Keratinocyte (primary cell): ENCODE results near the gene MYOCOS. TPM values are rescaled to one million over a fixed set of nuclear protein-coding genes. Genes with fewer than 3 reads are reported as not detected.

Experiments used
- DNase-seq: peaks from one replicate; pipeline ENCODE4 v3.0.0-alpha.2; 2011; ENCODE audit warnings: low read depth, missing footprints, low spot score
- FAIRE-seq: peaks from 2 replicates; lab custom pipeline; 2011; peaks lifted over from hg19 to GRCh38; lab: Jason Lieb, UNC
- H2AFZ ChIP-seq: 2 replicates; pipeline ENCODE4 v1.6.0; 2012; ENCODE audit warnings: low read length, control low read depth, inconsistent platforms; ENCODE audit not compliant: control insufficient read depth
- H3K27ac ChIP-seq: 2 replicates; pipeline ENCODE4 v1.5.1; 2011; ENCODE audit warnings: low read length; ENCODE audit not compliant: control insufficient read depth, insufficient read depth
- H3K27me3 ChIP-seq: 3 replicates; pipeline ENCODE4 v1.6.0; 2011; ENCODE audit warnings: low read length; ENCODE audit not compliant: control insufficient read depth, insufficient read depth; ENCODE audit errors: extremely low read depth
- H3K36me3 ChIP-seq, 2 experiments: 2 replicates in 1 of 2; 3 replicates in 1 of 2; pipeline ENCODE4 v1.5.1; 2011; ENCODE audit warnings: low read length in 2 of 2, mild to moderate bottlenecking in 1 of 2; ENCODE audit not compliant: control insufficient read depth in 2 of 2, insufficient read depth in 2 of 2; ENCODE audit errors: extremely low read depth in 1 of 2
- H3K4me1 ChIP-seq: 3 replicates; pipeline ENCODE4 v1.5.1; 2011; ENCODE audit warnings: low read length; ENCODE audit not compliant: control insufficient read depth, insufficient read depth; ENCODE audit errors: extremely low read depth
- H3K4me2 ChIP-seq: 3 replicates; pipeline ENCODE4 v1.6.0; 2011; ENCODE audit warnings: low read depth, low read length; ENCODE audit not compliant: control insufficient read depth, insufficient read depth; ENCODE audit errors: extremely low read depth
- H3K4me3 ChIP-seq, 3 experiments: fragments of 200-600 bp in 1 of 3; sonication (generic) in 1 of 3; 2 replicates in 2 of 3; 3 replicates in 1 of 3; pipeline ENCODE4 v1.5.1; 2011 to 2016; ENCODE audit warnings: low read length in 3 of 3, mild to moderate bottlenecking in 3 of 3, control low read depth in 2 of 3, inconsistent platforms in 1 of 3, low read depth in 1 of 3, mixed read lengths in 1 of 3, mixed run types in 1 of 3, moderate library complexity in 1 of 3; ENCODE audit not compliant: control insufficient read depth in 2 of 3, insufficient read depth in 2 of 3; ENCODE audit errors: extremely low read depth in 1 of 3
- H3K79me2 ChIP-seq: 2 replicates; pipeline ENCODE4 v1.6.0; 2012; ENCODE audit warnings: low read length; ENCODE audit not compliant: control insufficient read depth, insufficient read depth
- H3K9ac ChIP-seq: 3 replicates; pipeline ENCODE4 v1.6.0; 2011; ENCODE audit warnings: low read length; ENCODE audit not compliant: control insufficient read depth, insufficient read depth; ENCODE audit errors: extremely low read depth
- H3K9me1 ChIP-seq: 3 replicates; pipeline ENCODE4 v1.6.0; 2011; ENCODE audit warnings: low read length; ENCODE audit not compliant: control insufficient read depth, insufficient read depth; ENCODE audit errors: extremely low read depth
- H3K9me3 ChIP-seq: 2 replicates; pipeline ENCODE4 v1.5.1; 2012; ENCODE audit warnings: low read depth, low read length; ENCODE audit not compliant: control insufficient read depth
- H4K20me1 ChIP-seq: 3 replicates; pipeline ENCODE4 v1.6.0; 2011; ENCODE audit warnings: low read length; ENCODE audit not compliant: control insufficient read depth, insufficient read depth; ENCODE audit errors: extremely low read depth
- EZH2 ChIP-seq: IDR thresholded peaks from one replicate; pipeline ENCODE4 v1.6.1; 2012; ENCODE audit warnings: inconsistent platforms, mild to moderate bottlenecking, low read length, moderate library complexity
- dilution Hi-C: fragments of 300-500 bp; cut with MboI; formaldehyde crosslinking; loops from one replicate; pipeline ENCODE4 v1.7.0; 2020; ENCODE audit warnings: low sequenced_read_pairs; ENCODE audit not compliant: extremely low pct_ligation_motif_present
- polyA plus RNA-seq, 5 experiments: library from polyadenylated mRNA; depleted of rRNA in 3 of 5; stranded (reverse) in 3 of 5; stranded (forward) in 1 of 5; unstranded in 1 of 5; fragments of >200 nt; gene quantifications; 1 replicate in 1 of 5; 2 replicates in 3 of 5; 3 replicates in 1 of 5; pipeline versions ENCODE4 v1.2.1 to v1.2.3, GENCODE V29; 2011 to 2012; ENCODE audit warnings: missing spikeins in 2 of 5, low read depth in 1 of 5, low replicate concordance in 1 of 5
- TF ChIP-seq, protein P1 (sequence below), 3 experiments: IDR thresholded peaks in 1 of 3; conservative IDR thresholded peaks in 1 of 3; optimal IDR thresholded peaks in 1 of 3; 2 replicates in 2 of 3; 3 replicates in 1 of 3; pipeline versions ENCODE3 to v1.5.1; 2011; ENCODE audit warnings: low read length in 3 of 3, mild to moderate bottlenecking in 3 of 3, moderate library complexity in 2 of 3, control low read depth in 1 of 3, inconsistent platforms in 1 of 3; ENCODE audit not compliant: insufficient read depth in 2 of 3; ENCODE audit errors: extremely low read depth in 1 of 3

The MYOCOS gene
- polyA plus RNA-seq, 1 donor (not counting 4 experiments of a cell fraction or from before 2014, with no cell fraction given) = 0.05 TPM

DNA sequence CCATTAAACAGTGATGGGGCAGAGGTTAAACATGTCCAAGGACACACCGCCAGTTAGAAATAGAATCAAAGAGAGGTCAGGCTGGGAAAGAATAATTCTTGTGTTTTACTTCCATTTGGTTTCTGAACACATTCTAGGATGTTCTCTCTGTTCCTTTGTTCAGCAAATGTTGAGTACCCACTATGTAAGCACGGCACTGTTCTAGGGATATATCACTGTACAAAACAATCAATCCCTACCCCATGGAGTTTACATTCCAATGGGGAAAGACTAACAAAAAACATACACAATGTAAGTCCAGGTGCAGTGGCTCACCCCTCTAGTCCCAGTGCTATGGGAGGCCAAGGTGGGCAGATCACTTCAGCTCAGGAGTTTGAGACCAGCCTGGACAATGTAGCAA lies 6.2 kb downstream of the MYOCOS start:
- H3K9ac ChIP-seq = no peak overlapping the region
- H3K9me3 ChIP-seq = no peaks in the 10 kb centered on the region
- dilution Hi-C loops = loop anchor here (25.0 kb wide), 1 partner anchor 359 kb away; no protein-coding TSS in a partner anchor
- FAIRE-seq (no peak), DNase-seq (no peak)
- H3K27ac ChIP-seq = no peak overlapping the region
- H3K36me3 ChIP-seq = no peaks in the 10 kb centered on the region
- H3K27me3 ChIP-seq = no peaks in the 10 kb centered on the region
- no peak overlapping the region for H2AFZ ChIP-seq
- H3K9me1 ChIP-seq = no peaks in the 10 kb centered on the region
- no peak overlapping the region for H3K4me2 ChIP-seq
- no peaks in the 10 kb centered on the region for H4K20me1 ChIP-seq
- no peak overlapping the region for H3K4me3 ChIP-seq
- H3K4me1 ChIP-seq = no peaks in the 10 kb centered on the region
- no peaks in the 10 kb centered on the region for H3K79me2 ChIP-seq
- TF ChIP-seq EZH2 = no peak
- TF ChIP-seq, protein P1, sequence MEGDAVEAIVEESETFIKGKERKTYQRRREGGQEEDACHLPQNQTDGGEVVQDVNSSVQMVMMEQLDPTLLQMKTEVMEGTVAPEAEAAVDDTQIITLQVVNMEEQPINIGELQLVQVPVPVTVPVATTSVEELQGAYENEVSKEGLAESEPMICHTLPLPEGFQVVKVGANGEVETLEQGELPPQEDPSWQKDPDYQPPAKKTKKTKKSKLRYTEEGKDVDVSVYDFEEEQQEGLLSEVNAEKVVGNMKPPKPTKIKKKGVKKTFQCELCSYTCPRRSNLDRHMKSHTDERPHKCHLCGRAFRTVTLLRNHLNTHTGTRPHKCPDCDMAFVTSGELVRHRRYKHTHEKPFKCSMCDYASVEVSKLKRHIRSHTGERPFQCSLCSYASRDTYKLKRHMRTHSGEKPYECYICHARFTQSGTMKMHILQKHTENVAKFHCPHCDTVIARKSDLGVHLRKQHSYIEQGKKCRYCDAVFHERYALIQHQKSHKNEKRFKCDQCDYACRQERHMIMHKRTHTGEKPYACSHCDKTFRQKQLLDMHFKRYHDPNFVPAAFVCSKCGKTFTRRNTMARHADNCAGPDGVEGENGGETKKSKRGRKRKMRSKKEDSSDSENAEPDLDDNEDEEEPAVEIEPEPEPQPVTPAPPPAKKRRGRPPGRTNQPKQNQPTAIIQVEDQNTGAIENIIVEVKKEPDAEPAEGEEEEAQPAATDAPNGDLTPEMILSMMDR (optimal IDR thresholded peaks at IDR 0.05 in 1 of 3, IDR thresholded peaks at IDR 0.05 in 1 of 3, conservative IDR thresholded peaks at IDR 0.05 in 1 of 3; ENCODE audit: extremely low read depth in 1 of 3, insufficient read depth in 2 of 3, low read length in 3 of 3) = no peak

DNA sequence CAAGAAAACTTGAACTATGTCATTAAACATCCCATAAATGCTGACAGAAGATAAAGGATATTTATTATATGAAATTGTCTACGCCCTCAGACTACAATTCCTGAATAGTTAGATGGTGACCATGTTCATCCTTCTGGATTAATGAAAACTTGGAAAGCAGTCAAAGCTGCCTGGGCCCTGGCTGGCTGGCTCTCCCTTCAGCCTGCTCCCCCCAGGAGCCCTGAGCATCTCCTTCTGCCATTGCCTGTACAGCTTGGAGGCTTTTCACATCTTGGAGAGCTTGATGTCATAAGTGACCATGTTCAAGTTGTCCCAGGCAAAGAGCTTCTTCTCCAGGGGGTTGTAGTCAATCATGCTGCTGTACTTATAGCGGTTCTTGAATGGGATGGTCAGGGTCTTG lies 13.6 kb downstream of the MYOCOS start:
- no peaks in the 10 kb centered on the region for H3K36me3 ChIP-seq
- H4K20me1 ChIP-seq = no peaks in the 10 kb centered on the region
- no peak overlapping the region for H3K4me2 ChIP-seq
- H3K4me1 ChIP-seq = no peaks in the 10 kb centered on the region
- H3K9ac ChIP-seq = no peak overlapping the region
- H3K9me3 ChIP-seq = no peaks in the 10 kb centered on the region
- no peak for FAIRE-seq
- TF ChIP-seq, protein P1 (optimal IDR thresholded peaks at IDR 0.05 in 1 of 3, IDR thresholded peaks at IDR 0.05 in 1 of 3, conservative IDR thresholded peaks at IDR 0.05 in 1 of 3; ENCODE audit: extremely low read depth in 1 of 3, insufficient read depth in 2 of 3, low read length in 3 of 3) = no peak
- no peak for TF ChIP-seq EZH2
- no peaks in the 10 kb centered on the region for H3K9me1 ChIP-seq
- dilution Hi-C loops = loop anchor here (25.0 kb wide), 1 partner anchor 352 kb away; no protein-coding TSS in a partner anchor
- no peak overlapping the region for H3K27ac ChIP-seq
- no peak for DNase-seq
- H3K4me3 ChIP-seq = no peak overlapping the region
- no peaks in the 10 kb centered on the region for H3K79me2 ChIP-seq
- no peak overlapping the region for H2AFZ ChIP-seq
- no peaks in the 10 kb centered on the region for H3K27me3 ChIP-seq
